A673 (cell line): Measurements from ENCODE around the gene PUS3. TPM values are rescaled to one million over a fixed set of nuclear protein-coding genes. Genes with fewer than 3 reads are reported as not detected.

Experiments
- BruUV-seq: library from RNA; stranded (reverse); fragments of 400-500 nt; replicated peaks from 2 replicates; lab custom pipeline; 2021; lab: Mats Ljungman, UMichigan
- CTCF ChIA-PET: fragments of 300-600 bp; sonication (Branson Sonifier 250); formaldehyde crosslinking; loops from one replicate; lab custom pipeline; 2022; ENCODE audit warnings: antibody characterized with exemption; lab: Charles Lee
- POLR2A ChIA-PET: fragments of 300-600 bp; sonication (Branson Sonifier 250); formaldehyde crosslinking; loops from one replicate; lab custom pipeline; 2022; ENCODE audit warnings: antibody characterized with exemption; ENCODE audit not compliant: low non-redundant PET; lab: Charles Lee
- DNase-seq: peaks from one replicate; pipeline ENCODE4 v3.0.0-alpha.2; 2015; ENCODE audit warnings: low spot score
- H3K27ac ChIP-seq: fragments of 200-600 bp; sonication (generic); 2 replicates; pipeline ENCODE4 v1.5.1; 2016; ENCODE audit warnings: mixed run types, low read depth, mild to moderate bottlenecking, mixed read lengths, antibody characterized with exemption, low read length; ENCODE audit not compliant: poor library complexity, severe bottlenecking
- H3K27me3 ChIP-seq: fragments of 200-600 bp; sonication (generic); replicated peaks from 2 replicates; pipeline ENCODE4 v1.6.1; 2017; ENCODE audit warnings: mixed run types, low read depth, mild to moderate bottlenecking, mixed read lengths, antibody characterized with exemption, low read length; ENCODE audit not compliant: insufficient read depth, poor library complexity
- H3K36me3 ChIP-seq: fragments of 200-600 bp; sonication (generic); 2 replicates; pipeline ENCODE4 v1.6.1; 2016; ENCODE audit warnings: mixed run types, mild to moderate bottlenecking, mixed read lengths, antibody characterized with exemption, low read length; ENCODE audit not compliant: insufficient read depth, poor library complexity, severe bottlenecking
- H3K4me1 ChIP-seq: fragments of 200-600 bp; sonication (generic); 2 replicates; pipeline ENCODE4 v1.6.1; 2017; ENCODE audit warnings: mixed run types, mild to moderate bottlenecking, mixed read lengths, antibody characterized with exemption, low read length; ENCODE audit not compliant: insufficient read depth, poor library complexity, severe bottlenecking
- H3K4me3 ChIP-seq: fragments of 200-600 bp; sonication (generic); 2 replicates; pipeline ENCODE4 v1.5.1; 2016; ENCODE audit warnings: low read depth, mixed run types, mild to moderate bottlenecking, mixed read lengths, low read length; ENCODE audit not compliant: poor library complexity, severe bottlenecking
- H3K9me3 ChIP-seq: fragments of 200-600 bp; sonication (generic); 2 replicates; pipeline ENCODE4 v1.6.1; 2016; ENCODE audit warnings: mixed run types, low read depth, mild to moderate bottlenecking, mixed read lengths, antibody characterized with exemption, low read length; ENCODE audit not compliant: poor library complexity, severe bottlenecking
- CTCF ChIP-seq: fragments of 300-800, 200-600 bp; sonication (generic); conservative IDR thresholded peaks from 2 replicates; pipeline ENCODE4 v1.5.1; 2017; ENCODE audit warnings: low read depth, mild to moderate bottlenecking, antibody characterized with exemption, low read length, moderate library complexity, mixed read lengths
- EZH2 ChIP-seq: fragments of 200-600 bp; sonication (generic); IDR thresholded peaks from 2 replicates; pipeline ENCODE4 v1.6.1; 2017; ENCODE audit warnings: borderline replicate concordance, low read depth, mild to moderate bottlenecking, mixed read lengths, antibody characterized with exemption, low read length; ENCODE audit not compliant: poor library complexity, severe bottlenecking
- intact Hi-C: fragments of 100-400 bp; cut with micrococcal nuclease; formaldehyde crosslinking; loops from one replicate; pipeline ENCODE4 v1.10.0; 2022; ENCODE audit not compliant: unreplicated experiment
- total RNA-seq: library from RNA; stranded (reverse); gene quantifications from 2 replicates; pipeline ENCODE4 v1.2.3, GENCODE V29; 2021

PUS3 gene
- total RNA-seq, 1 experiment from 2014 or later: 18.7 TPM

DNA sequence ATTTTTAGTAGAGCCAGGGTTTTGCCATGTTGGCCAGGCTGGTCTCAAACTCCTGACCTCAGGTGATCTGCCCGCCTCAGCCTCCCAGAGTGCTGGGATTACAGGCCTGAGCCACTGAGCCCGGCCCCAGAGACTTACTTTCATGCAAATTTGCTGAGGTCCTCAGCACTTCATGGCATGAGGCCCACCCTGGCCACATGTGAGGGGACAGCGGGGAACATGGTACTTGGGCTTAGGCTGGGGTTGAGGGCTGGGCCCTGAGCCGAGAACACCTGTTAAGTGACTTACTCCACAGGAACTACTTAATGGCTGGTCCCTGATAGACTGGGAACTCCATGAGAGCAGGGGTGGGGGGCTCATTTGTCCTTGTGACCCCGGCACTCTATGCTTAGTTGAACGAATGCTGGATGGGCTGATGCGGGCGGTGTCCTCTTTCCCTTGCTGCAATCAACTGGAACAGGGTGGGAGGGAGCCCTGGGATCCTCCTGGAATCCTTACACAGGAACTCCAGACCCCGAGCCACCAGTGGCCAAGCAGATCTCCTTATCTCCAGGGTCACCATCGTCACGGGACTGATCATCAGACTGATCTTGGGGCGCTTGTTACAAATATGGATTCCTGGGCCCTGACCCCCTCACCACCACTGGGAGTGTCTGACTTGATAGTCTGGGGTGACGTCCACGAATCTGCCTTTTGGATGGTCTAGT, 43.9 kb upstream of the PUS3 start:
- no peak for DNase-seq
- CTCF ChIA-PET: no interaction called here

GRCh38 chr11:125945797-125946520, 43.0 kb upstream of the PUS3 start, which contains the start of gene VSIG10L2:
Gene VSIG10L2, plus strand, starts transcription at chr11:125946044. Its CDS starts 12 bp downstream, at chr11:125946056.
- CTCF ChIA-PET: interaction anchor here (1.2 kb wide), 1 partner anchor 116 kb away, joined by 4 read pairs; no protein-coding TSS in a partner anchor
- POLR2A ChIA-PET: interaction anchor here (0.7 kb wide), 1 partner anchor 384 kb away, joined by 4 read pairs; no protein-coding TSS in a partner anchor
- H3K36me3 ChIP-seq: no peaks in the 10 kb centered on the region
- intact Hi-C loops: no loop called here
- BruUV-seq: no TSS peak
- H3K9me3 ChIP-seq: no peaks in the 10 kb centered on the region
- H3K4me1 ChIP-seq: no peaks in the 10 kb centered on the region
- H3K27me3 ChIP-seq: no peaks in the 10 kb centered on the region
- H3K27ac ChIP-seq: no peak within 1 kb of the TSS
- TF ChIP-seq EZH2 (no peak), CTCF (no peak)
- no peak within 1 kb of the TSS for H3K4me3 ChIP-seq
- DNase-seq: no peak

More for the DNA sequence above, 43.9 kb upstream of the PUS3 start:
- H3K36me3 ChIP-seq: no peaks in the 10 kb centered on the region
- intact Hi-C loops: no loop called here
- H3K27me3 ChIP-seq: no peaks in the 10 kb centered on the region
- no peak overlapping the region for H3K27ac ChIP-seq
- BruUV-seq: no TSS peak
- no peak overlapping the region for H3K4me3 ChIP-seq
- H3K9me3 ChIP-seq: no peaks in the 10 kb centered on the region
- POLR2A ChIA-PET: interaction anchor here (0.7 kb wide), 1 partner anchor 385 kb away, joined by 4 read pairs; no protein-coding TSS in a partner anchor
- no peaks in the 10 kb centered on the region for H3K4me1 ChIP-seq
- TF ChIP-seq CTCF (no peak), EZH2 (no peak)

DNA sequence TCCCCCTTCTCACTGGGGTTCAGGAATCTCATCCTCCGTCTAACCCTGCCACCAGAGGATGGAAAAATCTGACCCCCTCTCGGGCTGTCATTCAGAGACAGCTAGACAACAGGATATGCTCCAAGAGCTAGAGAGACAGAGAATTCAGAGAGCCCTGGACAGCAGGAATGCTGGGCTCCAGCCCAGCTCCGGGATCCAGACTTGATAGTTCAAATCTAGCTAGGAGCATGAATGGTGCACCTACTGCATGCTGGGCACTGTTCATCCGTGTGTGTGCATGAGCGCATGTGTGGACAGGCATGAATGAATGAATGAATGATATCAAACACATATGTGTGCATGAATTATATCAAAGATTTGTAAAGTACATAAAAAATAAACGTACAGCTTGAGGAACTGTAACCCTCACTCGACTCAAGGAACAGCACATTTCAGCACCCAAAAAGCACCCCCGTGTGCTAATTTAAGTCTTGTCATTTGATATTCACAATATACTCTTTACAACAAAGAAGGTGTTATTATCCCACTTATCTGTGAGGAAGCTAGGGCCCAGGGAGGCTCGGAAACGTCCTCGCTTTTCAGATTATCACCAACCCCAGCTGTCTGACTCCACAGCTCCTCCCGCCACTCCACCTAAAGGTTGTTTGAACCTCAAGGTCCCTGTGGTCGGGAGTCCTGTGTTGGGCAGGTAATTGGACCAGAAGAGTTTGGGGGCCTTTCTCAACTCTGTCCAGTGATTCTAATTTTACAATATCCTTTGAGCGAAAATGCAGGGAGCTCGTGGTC, 42.2 kb upstream of the PUS3 start:
- ChIA-PET POLR2A (no interaction called here), CTCF (interaction anchor here (1.2 kb wide), 1 partner anchor 116 kb away, joined by 4 read pairs; no protein-coding TSS in a partner anchor)
- no peak for DNase-seq
- TF ChIP-seq CTCF (no peak), EZH2 (no peak)
- BruUV-seq: no TSS peak
- H3K4me3 ChIP-seq: no peak overlapping the region
- intact Hi-C loops: no loop called here
- no peaks in the 10 kb centered on the region for H3K4me1 ChIP-seq
- no peak overlapping the region for H3K27ac ChIP-seq
- no peaks in the 10 kb centered on the region for H3K27me3 ChIP-seq
- H3K36me3 ChIP-seq: no peaks in the 10 kb centered on the region
- no peaks in the 10 kb centered on the region for H3K9me3 ChIP-seq
